Activated T-cell treated with anti-CD3 and anti-CD28 coated beads, Interleukin-2, amount 50 U/mL, for 24 hours (primary cell): ENCODE measurements around the gene DDX24.
A peak's percentile ranks its signal among the peaks of the same experiment; 100 is the strongest.

Experiments used
- DNase-seq: peaks from one replicate; pipeline ENCODE4 v3.0.0-alpha.2; 2020
- H3K27ac Mint-ChIP-seq: 2 replicates; pipeline ENCODE4 v1.8.0; 2020; ENCODE audit warnings: mild to moderate bottlenecking, mixed read lengths
- H3K27me3 Mint-ChIP-seq: 2 replicates; pipeline ENCODE4 v1.8.0; 2020; ENCODE audit warnings: mixed read lengths
- H3K36me3 Mint-ChIP-seq: 2 replicates; pipeline ENCODE4 v1.8.0; 2020; ENCODE audit warnings: low read depth, mixed read lengths
- H3K4me1 Mint-ChIP-seq: 2 replicates; pipeline ENCODE4 v1.8.0; 2020; ENCODE audit warnings: low read depth, mixed read lengths
- H3K4me3 Mint-ChIP-seq: 2 replicates; pipeline ENCODE4 v1.8.0; 2020; ENCODE audit warnings: mild to moderate bottlenecking, moderate library complexity, mixed read lengths
- H3K9me3 Mint-ChIP-seq: 2 replicates; pipeline ENCODE4 v1.8.0; 2020; ENCODE audit warnings: mixed read lengths

Gene DDX24

DNA sequence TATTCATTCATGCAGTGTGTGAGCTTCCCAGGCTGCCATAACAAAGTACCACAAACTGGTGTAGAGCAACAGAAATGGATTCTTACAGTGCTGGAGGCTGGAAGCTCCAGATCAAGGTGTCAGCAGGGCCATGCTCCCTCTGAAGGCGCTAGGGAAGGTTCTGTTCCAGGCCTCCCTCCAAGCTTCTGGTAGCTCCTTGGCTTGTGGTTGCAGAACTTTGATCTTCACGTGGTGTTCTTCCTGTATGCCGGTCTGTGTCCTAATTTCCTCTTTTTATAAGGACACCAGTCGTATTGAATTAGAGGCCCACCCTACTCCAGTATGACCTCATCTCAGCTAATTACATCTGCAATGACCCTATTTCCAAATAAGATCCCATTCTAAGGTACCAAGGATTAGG lies 51.7 kb downstream of the DDX24 start:
- no peak overlapping the region for H3K27ac Mint-ChIP-seq
- H3K9me3 Mint-ChIP-seq = no peaks in the 10 kb centered on the region
- no peaks in the 10 kb centered on the region for H3K36me3 Mint-ChIP-seq
- no peaks in the 10 kb centered on the region for H3K27me3 Mint-ChIP-seq
- no peak overlapping the region for H3K4me3 Mint-ChIP-seq
- peaks cover 28% of the 10 kb centered on the region for H3K4me1 Mint-ChIP-seq
- no peak for DNase-seq

DNA sequence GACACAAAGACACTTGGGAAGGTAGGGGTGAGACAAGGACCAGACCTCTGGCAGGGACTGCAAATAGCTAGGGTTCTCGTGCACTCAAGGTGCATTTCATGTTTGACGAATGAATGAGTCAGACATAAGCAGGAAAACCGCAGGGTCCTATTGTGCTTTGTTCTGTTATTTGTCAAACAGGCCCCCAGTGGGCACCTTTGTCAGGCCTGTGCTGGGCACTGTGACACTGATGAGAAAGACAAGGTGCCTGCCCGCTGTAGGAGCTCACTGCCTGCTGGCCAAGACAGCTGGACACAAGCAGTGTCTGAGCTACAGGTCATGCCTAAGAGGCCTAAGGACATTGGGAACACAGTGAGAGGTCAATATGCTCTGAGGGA lies 52.6 kb downstream of the DDX24 start:
- Mint-ChIP-seq H3K27ac (peak overlapping the region; percentile 73), H3K4me3 (peak overlapping the region; percentile 35), H3K36me3 (no peaks in the 10 kb centered on the region), H3K4me1 (peaks cover 28% of the 10 kb centered on the region), H3K9me3 (no peaks in the 10 kb centered on the region), H3K27me3 (no peaks in the 10 kb centered on the region)
- DNase-seq = peak; percentile 59

- no peaks in the 10 kb centered on the region for H3K9me3 Mint-ChIP-seq
- no peaks in the 10 kb centered on the region for H3K27me3 Mint-ChIP-seq
- no peaks in the 10 kb centered on the region for H3K36me3 Mint-ChIP-seq
- peak overlapping the region; percentile 7 for H3K27ac Mint-ChIP-seq
- DNase-seq = no peak
- H3K4me1 Mint-ChIP-seq = peaks cover 34% of the 10 kb centered on the region
- H3K4me3 Mint-ChIP-seq = peak overlapping the region; percentile 45
These were observed 53.2 kb downstream of the DDX24 start for GRCh38 chr14:94027566-94028449.

GRCh38 chr14:94026889-94027469 lies 54.0 kb downstream of the DDX24 start:
- Mint-ChIP-seq H3K4me1 (peaks cover 42% of the 10 kb centered on the region), H3K27ac (no peak overlapping the region), H3K4me3 (peak overlapping the region; percentile 45), H3K36me3 (no peaks in the 10 kb centered on the region), H3K9me3 (no peaks in the 10 kb centered on the region), H3K27me3 (no peaks in the 10 kb centered on the region)
- DNase-seq = no peak

GRCh38 chr14:94026173-94026888 lies 54.7 kb downstream of the DDX24 start, which contains the start of gene OTUB2:
OTUB2 (plus strand) TSS chr14:94026340; CDS start chr14:94026538, 198 bp downstream.
- Mint-ChIP-seq H3K4me3 (peak within 1 kb of the TSS; percentile 67), H3K36me3 (no peaks in the 10 kb centered on the region), H3K27me3 (no peaks in the 10 kb centered on the region), H3K4me1 (peaks cover 48% of the 10 kb centered on the region), H3K9me3 (no peaks in the 10 kb centered on the region), H3K27ac (no peak within 1 kb of the TSS)
- DNase-seq = peak; percentile 98

GRCh38 chr14:94025720-94026119 lies 55.3 kb downstream of the DDX24 start:
- H3K4me3 Mint-ChIP-seq = peak overlapping the region; percentile 67
- no peaks in the 10 kb centered on the region for H3K36me3 Mint-ChIP-seq
- no peak for DNase-seq
- no peaks in the 10 kb centered on the region for H3K9me3 Mint-ChIP-seq
- no peak overlapping the region for H3K27ac Mint-ChIP-seq
- H3K4me1 Mint-ChIP-seq = peaks cover 55% of the 10 kb centered on the region
- H3K27me3 Mint-ChIP-seq = no peaks in the 10 kb centered on the region

DNA sequence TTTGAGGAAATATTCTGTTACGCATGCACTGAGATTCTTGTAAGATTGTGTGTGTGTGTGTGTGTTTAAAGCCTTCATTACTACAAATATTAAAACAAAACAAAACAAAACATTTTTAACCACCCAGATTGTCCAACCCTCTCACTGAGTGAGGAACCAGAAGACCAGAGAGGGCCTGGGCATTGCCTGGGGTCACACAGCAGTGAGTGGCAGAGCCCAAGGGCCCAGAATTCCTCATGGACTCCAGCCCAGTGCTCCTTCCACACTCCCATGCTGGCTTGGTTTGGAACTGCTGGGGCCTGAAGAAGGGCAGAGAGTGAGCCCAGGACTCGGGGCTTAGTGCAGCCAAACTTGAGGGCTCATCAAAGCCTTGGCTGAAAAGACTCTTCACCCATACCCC lies 56.5 kb downstream of the DDX24 start:
- DNase-seq = no peak
- no peaks in the 10 kb centered on the region for H3K27me3 Mint-ChIP-seq
- peaks cover 58% of the 10 kb centered on the region for H3K4me1 Mint-ChIP-seq
- H3K4me3 Mint-ChIP-seq = no peak overlapping the region
- no peaks in the 10 kb centered on the region for H3K9me3 Mint-ChIP-seq
- no peak overlapping the region for H3K27ac Mint-ChIP-seq
- H3K36me3 Mint-ChIP-seq = no peaks in the 10 kb centered on the region

- H3K27me3 Mint-ChIP-seq = no peaks in the 10 kb centered on the region
- no peak overlapping the region for H3K4me3 Mint-ChIP-seq
- H3K4me1 Mint-ChIP-seq = peaks cover 44% of the 10 kb centered on the region
- no peak overlapping the region for H3K27ac Mint-ChIP-seq
- no peak for DNase-seq
- no peaks in the 10 kb centered on the region for H3K9me3 Mint-ChIP-seq
- no peaks in the 10 kb centered on the region for H3K36me3 Mint-ChIP-seq
These were observed 58.2 kb downstream of the DDX24 start for GRCh38 chr14:94022532-94023411.

GRCh38 chr14:94021416-94022157 lies 59.4 kb downstream of the DDX24 start:
- no peak for DNase-seq
- peak overlapping the region; percentile 82 for H3K27ac Mint-ChIP-seq
- no peaks in the 10 kb centered on the region for H3K27me3 Mint-ChIP-seq
- peaks cover 37% of the 10 kb centered on the region for H3K4me1 Mint-ChIP-seq
- peak overlapping the region; percentile 14 for H3K4me3 Mint-ChIP-seq
- no peaks in the 10 kb centered on the region for H3K9me3 Mint-ChIP-seq
- no peaks in the 10 kb centered on the region for H3K36me3 Mint-ChIP-seq

DNA sequence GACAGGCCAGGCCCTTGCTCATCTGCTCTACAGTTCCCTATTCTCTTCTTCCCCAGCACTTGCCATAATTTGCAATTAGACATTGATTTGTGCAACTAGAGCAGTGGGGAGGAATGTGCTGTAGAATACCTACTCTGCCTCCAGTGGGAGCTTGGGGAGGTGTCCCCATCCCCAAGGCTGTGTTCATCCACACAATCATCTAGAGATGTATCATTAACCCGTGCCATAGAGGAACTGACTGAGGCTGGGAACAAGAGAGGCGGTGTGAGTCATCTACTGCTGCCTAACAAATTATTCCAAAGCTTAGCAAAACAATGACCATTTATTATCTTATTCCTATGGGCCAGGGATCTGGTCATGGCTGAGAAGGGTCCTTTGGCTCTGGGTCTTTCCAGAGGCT lies 60.0 kb downstream of the DDX24 start:
- Mint-ChIP-seq H3K27ac (peak overlapping the region; percentile 82), H3K36me3 (no peaks in the 10 kb centered on the region), H3K4me3 (no peak overlapping the region), H3K4me1 (peaks cover 35% of the 10 kb centered on the region), H3K27me3 (no peaks in the 10 kb centered on the region), H3K9me3 (no peaks in the 10 kb centered on the region)
- DNase-seq = no peak

- no peaks in the 10 kb centered on the region for H3K9me3 Mint-ChIP-seq
- H3K27me3 Mint-ChIP-seq = no peaks in the 10 kb centered on the region
- no peak for DNase-seq
- H3K4me1 Mint-ChIP-seq = peaks cover 31% of the 10 kb centered on the region
- H3K4me3 Mint-ChIP-seq = no peak overlapping the region
- H3K27ac Mint-ChIP-seq = no peak overlapping the region
- H3K36me3 Mint-ChIP-seq = no peaks in the 10 kb centered on the region
These were observed 60.7 kb downstream of the DDX24 start for GRCh38 chr14:94020267-94020666.

- Mint-ChIP-seq H3K36me3 (no peaks in the 10 kb centered on the region), H3K4me3 (no peak overlapping the region), H3K27me3 (no peaks in the 10 kb centered on the region), H3K27ac (no peak overlapping the region), H3K4me1 (peaks cover 31% of the 10 kb centered on the region), H3K9me3 (no peaks in the 10 kb centered on the region)
- no peak for DNase-seq
These were observed 61.7 kb downstream of the DDX24 start for GRCh38 chr14:94019329-94019728.

GRCh38 chr14:94018308-94018707 lies 62.7 kb downstream of the DDX24 start:
- Mint-ChIP-seq H3K4me1 (peaks cover 30% of the 10 kb centered on the region), H3K27me3 (no peaks in the 10 kb centered on the region), H3K36me3 (no peaks in the 10 kb centered on the region), H3K9me3 (no peaks in the 10 kb centered on the region), H3K27ac (no peak overlapping the region), H3K4me3 (no peak overlapping the region)
- no peak for DNase-seq
